ENCODE data around the gene LRP8.
"Not testable (repeated sequence)": the region's sequence is repeated elsewhere in the genome, so short reads cannot be mapped to it uniquely, and the experiment has no call there.

The LRP8 gene

GRCh38 chr1:53285969-53286760 is 41.7 kb downstream of the LRP8 start:
- DNase-seq (ENCODE audit: extremely low read depth in 1 of 2, low read depth in 1 of 2) = no peak

- DNase-seq (ENCODE audit: extremely low read depth in 1 of 2, low read depth in 1 of 2) = no peak
Measured at GRCh38 chr1:53285546-53285945, 42.3 kb downstream of the LRP8 start.

- DNase-seq (ENCODE audit: extremely low read depth in 1 of 2, low read depth in 1 of 2) = no peak
Measured at GRCh38 chr1:53284224-53285020, 43.4 kb downstream of the LRP8 start.

GRCh38 chr1:53283156-53283555 is 44.7 kb downstream of the LRP8 start:
- not testable (repeated sequence) for DNase-seq (ENCODE audit: extremely low read depth in 1 of 2, low read depth in 1 of 2)

GRCh38 chr1:53281133-53281532 is 46.7 kb downstream of the LRP8 start:
- DNase-seq (ENCODE audit: extremely low read depth in 1 of 2, low read depth in 1 of 2) = no peak

GRCh38 chr1:53280496-53280895 is 47.4 kb downstream of the LRP8 start:
- DNase-seq (ENCODE audit: extremely low read depth in 1 of 2, low read depth in 1 of 2) = no peak

GRCh38 chr1:53279296-53280200 is 48.3 kb downstream of the LRP8 start:
- no peak for DNase-seq (ENCODE audit: extremely low read depth in 1 of 2, low read depth in 1 of 2)

- peak; percentile 22 to 64 for DNase-seq (ENCODE audit: extremely low read depth in 1 of 2, low read depth in 1 of 2)
Measured at GRCh38 chr1:53278298-53278725, 49.6 kb downstream of the LRP8 start.

- no peak for DNase-seq (ENCODE audit: extremely low read depth in 1 of 2, low read depth in 1 of 2)
Measured at GRCh38 chr1:53277326-53277725, 50.5 kb downstream of the LRP8 start.

- no peak for DNase-seq (ENCODE audit: extremely low read depth in 1 of 2, low read depth in 1 of 2)
Measured at GRCh38 chr1:53276902-53277281, 51.0 kb downstream of the LRP8 start.

GRCh38 chr1:53276153-53276901 is 51.5 kb downstream of the LRP8 start:
- DNase-seq (ENCODE audit: extremely low read depth in 1 of 2, low read depth in 1 of 2) = no peak

GRCh38 chr1:53275566-53275965 is 52.3 kb downstream of the LRP8 start:
- no peak for DNase-seq (ENCODE audit: extremely low read depth in 1 of 2, low read depth in 1 of 2)

- DNase-seq (ENCODE audit: extremely low read depth in 1 of 2, low read depth in 1 of 2) = no peak
Measured at GRCh38 chr1:53274541-53275185, 53.2 kb downstream of the LRP8 start.

- no peak for DNase-seq (ENCODE audit: extremely low read depth in 1 of 2, low read depth in 1 of 2)
Measured at GRCh38 chr1:53274026-53274425, 53.8 kb downstream of the LRP8 start.

GRCh38 chr1:53273526-53273925 is 54.3 kb downstream of the LRP8 start:
- DNase-seq (ENCODE audit: extremely low read depth in 1 of 2, low read depth in 1 of 2) = no peak

GRCh38 chr1:53272349-53272748 is 55.5 kb downstream of the LRP8 start:
- DNase-seq (ENCODE audit: extremely low read depth in 1 of 2, low read depth in 1 of 2) = no peak

- DNase-seq (ENCODE audit: extremely low read depth in 1 of 2, low read depth in 1 of 2) = no peak
Measured at GRCh38 chr1:53271446-53272090, 56.3 kb downstream of the LRP8 start.

GRCh38 chr1:53270873-53271272 is 57.0 kb downstream of the LRP8 start:
- no peak for DNase-seq (ENCODE audit: extremely low read depth in 1 of 2, low read depth in 1 of 2)

GRCh38 chr1:53270107-53270506 is 57.8 kb downstream of the LRP8 start:
- no peak for DNase-seq (ENCODE audit: extremely low read depth in 1 of 2, low read depth in 1 of 2)

Measured in activated CD8-positive, alpha-beta memory T cell treated with anti-CD3 and anti-CD28 coated beads for 1 hour (primary cell).